HepG2 (cell line): ENCODE data around the gene APOC1. TPM values are rescaled to one million over a fixed set of nuclear protein-coding genes. Genes with fewer than 3 reads are reported as not detected.

Experiments
- ERF ChIP-seq: IDR thresholded peaks from 2 replicates; pipeline ENCODE4 v1.6.1; 2018; ENCODE audit warnings: missing biosample characterization, missing genetic modification reagents
- ETV6 ChIP-seq: sonication (generic); formaldehyde crosslinking; conservative IDR thresholded peaks from 2 replicates; pipeline ENCODE4 v1.4.0; 2020; ENCODE audit warnings: missing genetic modification reagents
- JUNB ChIP-seq: sonication (generic); formaldehyde crosslinking; IDR thresholded peaks from 2 replicates; pipeline ENCODE4 v1.8.0; 2022; ENCODE audit warnings: missing genetic modification reagents, mild to moderate bottlenecking, borderline replicate concordance
- KLF6 ChIP-seq: IDR thresholded peaks from 2 replicates; pipeline ENCODE4 v1.8.0; 2016; ENCODE audit warnings: missing biosample characterization, missing genetic modification reagents
- MED8 ChIP-seq: sonication (generic); formaldehyde crosslinking; IDR thresholded peaks from 2 replicates; pipeline ENCODE4 v1.8.1; 2023; ENCODE audit warnings: mild to moderate bottlenecking, missing genetic modification reagents; ENCODE audit not compliant: insufficient replicate concordance
- NCOA5 ChIP-seq: sonication (generic); formaldehyde crosslinking; IDR thresholded peaks from 2 replicates; pipeline ENCODE4 v1.4.0; 2020; ENCODE audit warnings: missing genetic modification reagents
- NFKBIZ ChIP-seq: IDR thresholded peaks from 2 replicates; pipeline ENCODE4 v1.6.1; 2018; ENCODE audit warnings: missing genetic modification reagents, missing compliant biosample characterization
- NRL ChIP-seq: sonication (generic); formaldehyde crosslinking; IDR thresholded peaks from 2 replicates; pipeline ENCODE4 v1.5.0; 2020; ENCODE audit warnings: missing genetic modification reagents, mild to moderate bottlenecking, moderate library complexity, borderline replicate concordance
- RARA ChIP-seq: IDR thresholded peaks from 2 replicates; pipeline ENCODE4 v1.6.1; 2016; ENCODE audit warnings: missing genetic modification reagents, missing compliant biosample characterization
- SALL2 ChIP-seq: sonication (generic); formaldehyde crosslinking; IDR thresholded peaks from 2 replicates; pipeline ENCODE4 v1.8.1; 2023; ENCODE audit warnings: mild to moderate bottlenecking, missing genetic modification reagents, inconsistent platforms
- TRIM24 ChIP-seq: sonication (generic); formaldehyde crosslinking; IDR thresholded peaks from 2 replicates; pipeline ENCODE4 v1.8.0; 2022; ENCODE audit warnings: mild to moderate bottlenecking, missing genetic modification reagents
- WIZ ChIP-seq: sonication (generic); formaldehyde crosslinking; IDR thresholded peaks from 2 replicates; pipeline ENCODE4 v1.5.1; 2020; ENCODE audit warnings: mild to moderate bottlenecking, missing genetic modification reagents
- ZNF350 ChIP-seq: sonication (generic); formaldehyde crosslinking; IDR thresholded peaks from 2 replicates; pipeline ENCODE4 v1.4.0; 2020; ENCODE audit warnings: mild to moderate bottlenecking, low read depth, missing genetic modification reagents, borderline replicate concordance
- ZNF367 ChIP-seq: sonication (generic); formaldehyde crosslinking; IDR thresholded peaks from 2 replicates; pipeline ENCODE4 v1.4.0; 2020; ENCODE audit warnings: missing genetic modification reagents, borderline replicate concordance
- ZNF562 ChIP-seq: sonication (generic); formaldehyde crosslinking; IDR thresholded peaks from 2 replicates; pipeline ENCODE4 v1.8.0; 2022; ENCODE audit warnings: missing genetic modification reagents, borderline replicate concordance
- ZNF766 ChIP-seq: sonication (generic); formaldehyde crosslinking; IDR thresholded peaks from 2 replicates; pipeline ENCODE4 v1.5.0; 2020; ENCODE audit warnings: missing genetic modification reagents, borderline replicate concordance
- polyA plus RNA-seq, 8 experiments: library from polyadenylated mRNA; depleted of rRNA in 3 of 8; stranded (reverse) in 7 of 8; unstranded in 1 of 8; fragments of >200 nt; fragmentation: Illumina TruSeq in 4 of 8; extraction: Trizol in 4 of 8; gene quantifications; 2 replicates each; pipeline versions ENCODE4 v1.2.1 to v1.2.3, GENCODE V29; 2011 to 2016; ENCODE audit warnings: low read depth in 4 of 8, missing spikeins in 1 of 8, mixed read lengths in 1 of 8; ENCODE audit not compliant: insufficient read depth in 1 of 8
- total RNA-seq, 5 experiments: library from RNA; depleted of rRNA; stranded (reverse); fragments of >200 nt; fragmentation: Illumina TruSeq; extraction: Trizol; gene quantifications; 2 replicates each; pipeline ENCODE4 v1.2.3, GENCODE V29; 2016; ENCODE audit warnings: low read depth in 1 of 5
- TF ChIP-seq, protein P1 (sequence below): sonication (generic); formaldehyde crosslinking; IDR thresholded peaks from 2 replicates; pipeline ENCODE4 v1.4.0; 2020; ENCODE audit warnings: missing genetic modification reagents
- TF ChIP-seq, protein P2 (sequence below): sonication (generic); formaldehyde crosslinking; IDR thresholded peaks from 2 replicates; pipeline ENCODE4 v1.4.0; 2020; ENCODE audit warnings: missing genetic modification reagents
- TF ChIP-seq, protein P3 (sequence below): sonication (generic); formaldehyde crosslinking; IDR thresholded peaks from 2 replicates; pipeline ENCODE4 v1.5.0; 2020; ENCODE audit warnings: mild to moderate bottlenecking, missing genetic modification reagents
- TF ChIP-seq, protein P4 (sequence below): sonication (generic); formaldehyde crosslinking; IDR thresholded peaks from 2 replicates; pipeline ENCODE4 v1.8.1; 2023; ENCODE audit warnings: missing genetic modification reagents, mild to moderate bottlenecking, borderline replicate concordance
- TF ChIP-seq, protein P5 (sequence below): sonication (generic); formaldehyde crosslinking; IDR thresholded peaks from 2 replicates; pipeline ENCODE4 v1.4.0; 2020; ENCODE audit warnings: mild to moderate bottlenecking, missing genetic modification reagents
- TF ChIP-seq, protein P6 (sequence below): sonication (generic); formaldehyde crosslinking; IDR thresholded peaks from 2 replicates; pipeline ENCODE4 v1.5.0; 2020; ENCODE audit warnings: missing genetic modification reagents

The APOC1 gene
- total and polyA plus RNA-seq, 2 of the 13 experiments (the other 11 are each of a cell fraction or from before 2014, with no cell fraction given) = 600 to 1,235 TPM

DNA sequence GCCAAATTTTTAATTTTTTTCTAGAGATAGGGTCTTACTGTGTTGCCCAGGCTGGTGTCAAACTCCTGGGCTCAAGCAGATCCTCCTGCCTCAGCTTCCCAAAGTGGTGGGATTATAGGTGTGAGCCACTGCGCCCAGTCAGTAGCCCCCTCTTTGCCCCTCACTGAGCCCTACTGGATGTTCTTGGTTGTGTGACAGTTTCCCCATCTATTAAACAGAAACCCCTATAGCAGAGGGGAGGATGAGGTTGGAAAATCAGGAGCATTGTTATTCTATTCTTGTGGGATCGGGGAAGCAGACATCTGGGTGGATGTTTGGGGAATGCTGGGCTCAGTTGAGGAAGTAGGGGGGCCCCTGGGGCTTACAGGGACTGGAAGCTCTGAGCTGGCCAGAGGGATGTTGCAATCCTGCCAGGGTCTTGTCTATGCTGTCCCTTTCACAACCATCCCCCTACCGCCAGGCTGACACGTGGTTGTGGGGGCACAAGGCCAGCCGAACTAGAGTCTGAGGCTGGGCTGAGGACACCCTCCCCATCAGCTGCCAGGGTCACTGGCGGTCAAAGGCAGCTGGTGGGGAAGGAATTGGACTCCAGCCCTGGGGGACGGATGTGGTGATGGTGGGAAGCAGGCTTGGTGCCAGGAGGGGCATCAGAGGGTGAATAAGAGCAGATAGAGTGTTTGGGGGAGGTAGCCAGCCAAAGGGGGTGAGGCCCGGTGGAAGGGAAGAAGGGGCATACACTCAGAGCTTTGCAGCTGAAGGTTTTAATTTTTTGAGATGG, 10.9 kb downstream of the APOC1 start (continued):
- TF ChIP-seq MED8 (CRISPR knock-in tag) (peak; percentile 98), ZNF562 (CRISPR knock-in tag) (no peak), ZNF766 (CRISPR knock-in tag) (peak; percentile 84; the same call in 1 of the 2 replicates), ZNF350 (CRISPR knock-in tag) (peak; percentile 97), JUNB (CRISPR knock-in tag) (peak; percentile 78; the same call in 1 of the 2 replicates), ZNF367 (CRISPR knock-in tag) (no peak), ETV6 (CRISPR knock-in tag) (peak; percentile 91; the same call in 1 of the 2 replicates), SALL2 (CRISPR knock-in tag) (peak; percentile 96; the same call in 1 of the 2 replicates), RARA (CRISPR knock-in tag) (peak; percentile 100), ERF (CRISPR knock-in tag) (peak; percentile 97), WIZ (CRISPR knock-in tag) (no peak), NFKBIZ (peak; percentile 90; the same call in 1 of the 2 replicates), NRL (CRISPR knock-in tag) (peak; percentile 97), KLF6 (CRISPR knock-in tag) (peak; percentile 81), TRIM24 (CRISPR knock-in tag) (peak; percentile 92), NCOA5 (CRISPR knock-in tag) (no peak)
- TF ChIP-seq, protein P1, sequence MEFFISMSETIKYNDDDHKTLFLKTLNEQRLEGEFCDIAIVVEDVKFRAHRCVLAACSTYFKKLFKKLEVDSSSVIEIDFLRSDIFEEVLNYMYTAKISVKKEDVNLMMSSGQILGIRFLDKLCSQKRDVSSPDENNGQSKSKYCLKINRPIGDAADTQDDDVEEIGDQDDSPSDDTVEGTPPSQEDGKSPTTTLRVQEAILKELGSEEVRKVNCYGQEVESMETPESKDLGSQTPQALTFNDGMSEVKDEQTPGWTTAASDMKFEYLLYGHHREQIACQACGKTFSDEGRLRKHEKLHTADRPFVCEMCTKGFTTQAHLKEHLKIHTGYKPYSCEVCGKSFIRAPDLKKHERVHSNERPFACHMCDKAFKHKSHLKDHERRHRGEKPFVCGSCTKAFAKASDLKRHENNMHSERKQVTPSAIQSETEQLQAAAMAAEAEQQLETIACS (CRISPR knock-in tag) = no peak
- TF ChIP-seq, protein P2, sequence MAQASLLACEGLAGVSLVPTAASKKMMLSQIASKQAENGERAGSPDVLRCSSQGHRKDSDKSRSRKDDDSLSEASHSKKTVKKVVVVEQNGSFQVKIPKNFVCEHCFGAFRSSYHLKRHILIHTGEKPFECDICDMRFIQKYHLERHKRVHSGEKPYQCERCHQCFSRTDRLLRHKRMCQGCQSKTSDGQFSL = no peak
- TF ChIP-seq, protein P3, sequence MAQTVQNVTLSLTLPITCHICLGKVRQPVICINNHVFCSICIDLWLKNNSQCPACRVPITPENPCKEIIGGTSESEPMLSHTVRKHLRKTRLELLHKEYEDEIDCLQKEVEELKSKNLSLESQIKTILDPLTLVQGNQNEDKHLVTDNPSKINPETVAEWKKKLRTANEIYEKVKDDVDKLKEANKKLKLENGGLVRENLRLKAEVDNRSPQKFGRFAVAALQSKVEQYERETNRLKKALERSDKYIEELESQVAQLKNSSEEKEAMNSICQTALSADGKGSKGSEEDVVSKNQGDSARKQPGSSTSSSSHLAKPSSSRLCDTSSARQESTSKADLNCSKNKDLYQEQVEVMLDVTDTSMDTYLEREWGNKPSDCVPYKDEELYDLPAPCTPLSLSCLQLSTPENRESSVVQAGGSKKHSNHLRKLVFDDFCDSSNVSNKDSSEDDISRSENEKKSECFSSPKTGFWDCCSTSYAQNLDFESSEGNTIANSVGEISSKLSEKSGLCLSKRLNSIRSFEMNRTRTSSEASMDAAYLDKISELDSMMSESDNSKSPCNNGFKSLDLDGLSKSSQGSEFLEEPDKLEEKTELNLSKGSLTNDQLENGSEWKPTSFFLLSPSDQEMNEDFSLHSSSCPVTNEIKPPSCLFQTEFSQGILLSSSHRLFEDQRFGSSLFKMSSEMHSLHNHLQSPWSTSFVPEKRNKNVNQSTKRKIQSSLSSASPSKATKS = no peak
- TF ChIP-seq, protein P4, sequence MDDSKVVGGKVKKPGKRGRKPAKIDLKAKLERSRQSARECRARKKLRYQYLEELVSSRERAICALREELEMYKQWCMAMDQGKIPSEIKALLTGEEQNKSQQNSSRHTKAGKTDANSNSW (CRISPR knock-in tag) = no peak
- TF ChIP-seq, protein P5, sequence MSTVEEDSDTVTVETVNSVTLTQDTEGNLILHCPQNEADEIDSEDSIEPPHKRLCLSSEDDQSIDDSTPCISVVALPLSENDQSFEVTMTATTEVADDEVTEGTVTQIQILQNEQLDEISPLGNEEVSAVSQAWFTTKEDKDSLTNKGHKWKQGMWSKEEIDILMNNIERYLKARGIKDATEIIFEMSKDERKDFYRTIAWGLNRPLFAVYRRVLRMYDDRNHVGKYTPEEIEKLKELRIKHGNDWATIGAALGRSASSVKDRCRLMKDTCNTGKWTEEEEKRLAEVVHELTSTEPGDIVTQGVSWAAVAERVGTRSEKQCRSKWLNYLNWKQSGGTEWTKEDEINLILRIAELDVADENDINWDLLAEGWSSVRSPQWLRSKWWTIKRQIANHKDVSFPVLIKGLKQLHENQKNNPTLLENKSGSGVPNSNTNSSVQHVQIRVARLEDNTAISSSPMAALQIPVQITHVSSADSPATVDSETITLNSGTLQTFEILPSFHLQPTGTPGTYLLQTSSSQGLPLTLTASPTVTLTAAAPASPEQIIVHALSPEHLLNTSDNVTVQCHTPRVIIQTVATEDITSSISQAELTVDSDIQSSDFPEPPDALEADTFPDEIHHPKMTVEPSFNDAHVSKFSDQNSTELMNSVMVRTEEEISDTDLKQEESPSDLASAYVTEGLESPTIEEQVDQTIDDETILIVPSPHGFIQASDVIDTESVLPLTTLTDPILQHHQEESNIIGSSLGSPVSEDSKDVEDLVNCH (CRISPR knock-in tag) = no peak
- TF ChIP-seq, protein P6, sequence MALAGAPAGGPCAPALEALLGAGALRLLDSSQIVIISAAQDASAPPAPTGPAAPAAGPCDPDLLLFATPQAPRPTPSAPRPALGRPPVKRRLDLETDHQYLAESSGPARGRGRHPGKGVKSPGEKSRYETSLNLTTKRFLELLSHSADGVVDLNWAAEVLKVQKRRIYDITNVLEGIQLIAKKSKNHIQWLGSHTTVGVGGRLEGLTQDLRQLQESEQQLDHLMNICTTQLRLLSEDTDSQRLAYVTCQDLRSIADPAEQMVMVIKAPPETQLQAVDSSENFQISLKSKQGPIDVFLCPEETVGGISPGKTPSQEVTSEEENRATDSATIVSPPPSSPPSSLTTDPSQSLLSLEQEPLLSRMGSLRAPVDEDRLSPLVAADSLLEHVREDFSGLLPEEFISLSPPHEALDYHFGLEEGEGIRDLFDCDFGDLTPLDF (CRISPR knock-in tag) = peak; percentile 38; the same call in 1 of the 2 replicates
